ENCODE results near the gene WNT3.
A peak's percentile ranks its signal among the peaks of the same experiment; 100 is the strongest.
"Not testable (repeated sequence)": the region's sequence is repeated elsewhere in the genome, so short reads cannot be mapped to it uniquely, and the experiment has no call there.

The WNT3 gene, protein sequence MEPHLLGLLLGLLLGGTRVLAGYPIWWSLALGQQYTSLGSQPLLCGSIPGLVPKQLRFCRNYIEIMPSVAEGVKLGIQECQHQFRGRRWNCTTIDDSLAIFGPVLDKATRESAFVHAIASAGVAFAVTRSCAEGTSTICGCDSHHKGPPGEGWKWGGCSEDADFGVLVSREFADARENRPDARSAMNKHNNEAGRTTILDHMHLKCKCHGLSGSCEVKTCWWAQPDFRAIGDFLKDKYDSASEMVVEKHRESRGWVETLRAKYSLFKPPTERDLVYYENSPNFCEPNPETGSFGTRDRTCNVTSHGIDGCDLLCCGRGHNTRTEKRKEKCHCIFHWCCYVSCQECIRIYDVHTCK

DNA sequence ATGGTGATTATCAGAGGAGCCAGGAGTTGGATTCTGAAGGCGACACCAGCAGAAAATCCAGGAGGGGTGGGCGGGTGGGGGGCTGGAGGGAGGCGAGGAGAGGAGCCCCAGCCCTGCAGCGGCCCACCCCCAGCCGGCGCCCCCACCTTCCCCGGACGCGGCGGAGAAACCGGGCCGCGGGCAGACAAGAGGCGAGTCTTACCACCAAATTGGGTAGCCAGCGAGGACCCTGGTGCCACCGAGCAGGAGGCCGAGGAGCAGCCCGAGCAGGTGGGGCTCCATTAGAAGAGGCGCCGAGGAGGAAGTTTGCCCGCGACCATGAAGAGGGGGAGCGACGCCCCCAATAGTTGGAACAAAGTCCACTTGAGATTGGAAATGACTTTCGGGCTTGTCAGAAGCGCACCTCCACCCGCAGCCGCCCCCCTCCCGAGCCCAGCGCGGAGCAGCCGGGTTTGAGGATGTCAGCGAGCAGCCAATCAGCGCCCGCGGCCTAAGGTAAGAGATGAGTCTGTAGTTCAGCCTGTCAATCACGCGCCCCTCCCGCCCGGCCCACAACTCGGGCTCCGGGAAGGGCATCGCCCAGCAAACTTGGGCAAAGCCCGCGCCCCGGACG is at the start of gene WNT3:
Gene WNT3 (minus strand): TSS at position 377 of the 613 bp plus-strand sequence. CDS start 95 bp downstream, at position 282.
- DNase-seq, result peak; percentile 46

DNA sequence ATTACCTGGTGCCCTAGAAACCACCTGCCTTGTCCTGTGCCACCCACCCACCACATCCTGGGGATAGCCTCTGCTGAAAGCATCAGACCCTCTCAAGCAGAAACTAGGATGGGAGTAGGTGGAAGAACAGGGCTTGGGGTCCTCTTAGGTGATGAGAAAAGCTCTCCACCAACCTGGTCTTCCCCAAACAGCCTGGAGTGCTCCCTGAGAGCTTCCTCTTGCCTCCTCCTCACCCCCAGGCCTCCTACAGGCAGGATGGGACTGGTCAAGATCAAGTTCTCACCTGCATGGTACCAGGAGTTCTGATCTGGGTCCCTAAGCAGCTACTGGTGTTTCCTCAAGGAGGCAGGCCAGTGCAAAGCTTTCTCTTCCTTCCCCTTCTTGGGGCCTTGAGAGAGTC is 48.3 kb upstream of the WNT3 start:
- DNase-seq, result no peak

DNA sequence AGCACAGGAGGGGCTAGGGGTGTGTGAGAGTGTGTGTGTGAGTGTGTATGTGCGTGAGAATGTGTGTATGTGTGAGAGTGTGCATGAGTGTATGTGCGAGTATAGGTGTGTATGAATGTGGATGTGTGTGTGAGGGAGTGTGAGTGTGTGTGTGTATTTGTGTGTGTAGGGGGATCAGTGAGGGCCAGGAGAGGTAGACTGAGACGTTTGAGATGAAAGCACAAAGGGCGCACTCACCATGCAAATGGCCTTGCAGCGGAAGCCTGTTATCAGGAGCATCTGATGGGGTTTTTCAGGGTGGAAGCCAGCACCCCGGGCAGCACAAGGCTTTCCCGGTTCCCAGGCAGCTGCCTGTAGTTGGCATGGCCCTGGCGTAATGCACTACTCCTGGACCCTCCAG is 47.8 kb upstream of the WNT3 start:
- DNase-seq, result no peak

DNA sequence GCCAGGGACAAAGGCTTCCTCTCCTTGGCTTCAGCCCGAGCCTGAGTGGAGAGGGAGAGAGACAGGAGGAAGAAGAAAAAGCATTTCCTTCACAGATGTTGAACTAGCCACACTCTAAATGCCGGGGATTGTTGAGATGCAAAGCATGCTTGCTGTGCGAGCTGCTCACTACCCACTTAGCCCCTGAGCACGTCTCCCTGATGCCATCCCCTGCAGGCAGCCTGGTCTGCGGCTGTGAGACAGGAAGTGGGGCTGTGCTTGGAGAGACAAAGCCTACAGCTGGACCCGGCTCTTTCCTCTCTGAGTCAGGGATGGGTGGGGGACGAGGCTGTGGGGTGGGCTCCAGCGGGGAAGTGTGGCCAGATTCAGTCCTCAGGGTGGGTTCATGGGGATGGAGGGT is 46.6 kb upstream of the WNT3 start:
- DNase-seq, result no peak

DNA sequence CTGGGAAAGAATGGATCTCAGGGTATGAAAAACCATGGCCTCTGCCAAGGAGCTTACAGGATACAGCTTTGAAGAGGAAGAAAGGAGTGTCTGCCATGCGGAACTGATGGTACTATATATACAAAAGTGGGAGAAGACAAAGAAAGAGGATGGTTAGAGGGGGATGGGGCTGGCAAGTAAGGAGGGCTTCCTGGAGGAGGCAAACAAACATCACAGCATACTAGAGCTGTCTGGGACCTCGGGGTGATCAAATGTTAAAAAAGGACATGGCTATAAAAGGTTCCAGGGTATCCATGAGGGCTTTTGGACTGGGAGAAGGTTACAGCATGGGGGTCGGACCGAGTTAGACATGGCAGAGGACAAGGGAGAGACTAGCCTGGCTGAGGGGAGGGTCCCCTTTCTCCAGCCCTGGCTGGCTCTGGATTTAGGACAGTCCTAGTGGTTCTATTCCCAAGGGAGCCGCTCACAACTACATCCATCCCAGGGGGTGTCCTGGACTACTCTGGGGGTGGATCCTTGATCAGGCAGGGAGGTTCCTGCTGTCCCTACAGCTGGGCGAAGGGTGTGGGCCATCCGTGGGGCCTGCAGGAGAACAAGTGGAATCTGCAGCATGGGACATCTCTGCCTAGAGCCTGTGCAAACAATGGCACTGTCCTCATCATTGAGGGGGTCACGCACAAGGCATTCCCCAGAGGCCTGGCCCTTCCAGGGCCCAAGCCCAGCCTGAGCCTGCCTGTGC is 45.1 kb upstream of the WNT3 start:
- DNase-seq, result no peak

DNA sequence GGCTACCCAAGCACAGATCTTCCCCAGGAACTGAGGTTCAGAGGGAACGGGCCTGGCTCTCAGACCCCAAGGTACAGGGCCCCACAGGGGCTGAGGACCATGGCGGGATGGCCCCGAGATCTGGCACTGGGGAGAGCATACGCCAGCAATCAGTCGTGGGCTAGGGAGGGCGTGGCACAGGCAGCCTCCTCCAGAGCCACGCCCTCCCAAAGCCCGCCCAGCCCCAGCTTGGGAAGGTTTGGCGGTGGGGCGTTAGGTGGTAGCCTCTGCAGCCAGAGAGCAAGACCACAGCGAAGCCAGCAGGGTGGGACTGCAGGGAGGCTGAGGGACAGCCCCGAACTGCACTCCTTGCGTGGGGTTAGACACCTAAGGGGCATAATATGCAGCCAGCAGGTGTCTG is 44.5 kb upstream of the WNT3 start:
- no peak for DNase-seq

DNA sequence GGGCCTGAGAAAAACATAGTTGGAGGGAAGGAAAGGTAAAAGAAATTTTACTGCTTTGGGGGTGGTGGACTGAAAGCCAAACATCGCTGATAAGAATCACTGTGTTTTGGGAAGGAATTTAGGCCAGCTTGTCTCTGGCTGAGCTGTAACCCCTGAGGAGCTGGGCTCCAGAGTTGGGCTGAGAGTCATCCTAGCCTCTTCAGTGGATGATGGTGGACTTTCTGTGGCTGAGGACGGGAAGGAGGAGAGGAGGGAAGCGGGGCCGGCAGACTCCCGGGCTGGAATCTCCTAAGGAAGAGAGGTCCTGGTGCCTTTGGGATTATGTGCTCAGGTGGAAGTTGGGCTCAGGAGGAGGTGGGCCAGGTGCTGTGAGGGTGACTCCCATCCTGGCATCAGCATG is 41.5 kb upstream of the WNT3 start:
- no peak for DNase-seq

DNA sequence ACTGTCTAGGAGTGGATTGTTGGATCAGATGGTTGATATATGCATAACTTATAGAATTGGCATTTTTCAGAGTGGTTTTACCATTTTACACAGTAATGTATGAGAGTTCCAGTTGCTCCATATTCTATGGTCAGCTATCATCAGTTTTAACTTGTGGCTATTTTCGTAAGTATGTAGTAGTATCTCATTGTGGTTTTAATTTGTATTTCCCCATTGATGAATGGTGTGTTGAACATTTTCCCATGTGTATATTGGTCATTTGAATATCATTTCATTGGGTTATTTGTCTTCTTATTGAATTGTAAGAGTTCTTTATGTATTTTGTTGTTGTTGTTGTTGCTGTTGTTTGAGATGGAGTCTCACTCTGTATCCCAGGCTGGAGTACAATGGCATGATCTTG is 39.1 kb upstream of the WNT3 start:
- DNase-seq, result no peak

DNA sequence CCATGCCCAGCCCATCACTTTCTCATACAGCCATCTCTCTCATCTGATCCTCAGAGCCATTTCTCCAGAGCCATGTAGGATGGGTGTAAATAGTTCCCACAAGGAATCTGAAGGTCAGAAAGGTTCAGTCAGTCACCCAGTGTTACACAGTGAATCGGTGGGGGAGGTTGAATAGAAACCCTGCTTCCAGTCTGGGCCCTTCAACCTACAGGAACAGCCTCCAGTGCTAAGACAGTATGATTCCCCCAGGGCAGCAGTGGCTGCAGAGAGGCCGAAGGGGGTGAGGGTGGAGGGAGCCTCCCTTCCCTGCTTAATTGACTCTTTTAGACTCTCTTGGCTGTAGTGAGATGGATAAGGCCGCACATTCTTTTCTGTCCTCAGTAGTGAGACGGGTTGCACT is 36.5 kb upstream of the WNT3 start:
- no peak for DNase-seq

DNA sequence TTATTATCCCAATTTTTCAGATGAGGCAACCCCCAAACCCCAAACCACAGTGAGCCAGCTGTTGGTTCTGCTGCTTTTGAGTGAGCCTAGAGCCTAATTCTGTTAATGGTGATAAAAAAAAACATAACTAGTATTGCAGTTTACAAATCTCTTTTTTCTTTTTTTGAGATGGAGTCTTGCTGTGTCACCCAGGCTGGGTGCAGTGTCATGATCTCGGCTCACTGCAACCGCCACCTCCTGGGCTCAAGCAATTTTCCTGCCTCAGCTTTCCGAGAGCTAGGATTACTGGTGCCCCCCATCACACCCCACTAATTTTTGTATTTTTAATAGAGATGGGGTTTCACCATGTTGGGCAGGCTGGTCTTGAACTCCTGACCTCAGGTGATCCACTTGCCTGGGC is 36.0 kb upstream of the WNT3 start:
- no peak for DNase-seq

DNA sequence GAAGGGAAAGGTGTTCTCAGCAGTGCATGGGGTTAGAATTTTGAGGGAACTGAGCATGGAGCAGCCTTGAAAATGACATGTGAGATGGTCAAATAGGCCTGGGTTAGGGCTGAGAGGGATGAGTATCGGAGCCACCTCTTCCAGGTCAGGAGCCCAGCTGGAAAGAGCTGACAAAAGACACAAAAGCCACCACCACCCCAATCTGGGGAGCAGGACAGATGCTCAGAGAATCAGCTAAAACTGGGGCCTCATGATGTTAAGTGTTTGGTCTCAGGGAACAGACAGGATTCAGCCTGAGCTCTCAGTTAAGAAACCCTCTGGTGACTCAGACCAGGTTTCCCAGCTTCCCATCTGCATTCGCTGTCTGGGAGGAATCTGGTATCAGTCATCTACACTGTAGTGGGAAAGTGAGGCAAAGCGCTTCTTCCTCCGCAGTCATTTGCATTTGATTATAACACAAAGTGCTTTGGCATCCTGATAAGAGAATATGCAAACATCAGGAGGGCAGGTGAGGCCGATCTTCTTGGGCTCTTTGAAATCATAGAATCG is 35.5 kb upstream of the WNT3 start:
- no peak for DNase-seq

DNA sequence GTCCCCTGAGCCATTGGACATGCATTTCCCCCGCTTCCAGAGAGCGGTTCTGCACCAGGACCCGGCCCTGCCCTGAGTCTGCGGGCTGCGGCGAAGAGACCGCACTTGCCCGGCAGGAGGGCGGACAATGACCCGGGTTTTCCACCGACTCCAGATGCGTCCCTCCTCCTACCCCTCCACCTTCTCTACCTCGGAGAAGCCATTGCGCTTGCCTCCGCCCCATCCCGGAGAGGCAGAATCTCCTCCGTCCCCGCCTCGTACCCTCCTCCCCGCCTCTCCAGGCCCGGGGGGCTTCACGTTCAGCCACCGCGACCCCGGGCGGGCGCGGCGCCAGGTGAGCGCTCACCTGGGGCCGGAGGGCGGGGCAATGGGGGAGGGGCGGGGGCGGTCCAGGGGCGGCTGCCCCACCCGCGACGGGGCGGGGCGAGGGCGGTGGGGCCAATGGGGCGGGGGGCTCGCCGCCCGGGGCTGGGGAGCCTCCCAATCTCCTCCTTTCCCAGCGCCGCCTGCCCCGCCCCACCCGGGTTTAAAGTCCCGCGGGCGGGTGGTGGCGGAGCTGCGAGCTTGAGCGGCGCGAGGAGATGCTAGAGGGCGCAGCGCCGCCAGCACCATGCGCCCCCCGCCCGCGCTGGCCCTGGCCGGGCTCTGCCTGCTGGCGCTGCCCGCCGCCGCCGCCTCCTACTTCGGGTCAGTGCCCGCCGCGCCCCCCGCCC is 32.7 kb upstream of the WNT3 start, which contains the start of gene WNT9B:
Gene WNT9B (plus strand): TSS at position 555 of the 713 bp plus-strand sequence. CDS start 56 bp downstream, at position 611.
- DNase-seq, result no peak

DNA sequence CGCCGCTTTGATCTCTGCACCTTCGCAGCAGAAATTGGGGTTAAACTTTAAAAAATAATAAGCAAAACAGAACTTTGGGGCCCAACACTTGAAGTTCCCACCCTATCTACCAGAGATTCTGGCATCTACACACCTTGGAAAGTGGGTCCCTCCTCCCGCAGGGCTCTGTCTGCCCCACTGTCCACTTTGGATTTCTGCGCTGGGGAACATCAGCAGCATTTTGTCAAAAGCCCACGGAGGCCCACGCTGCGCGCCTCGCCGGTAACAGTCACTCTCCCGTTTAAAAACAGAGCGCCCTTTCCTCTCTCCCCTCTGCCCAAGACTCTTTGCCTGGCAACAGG is 32.2 kb upstream of the WNT3 start:
- DNase-seq, result no peak

DNA sequence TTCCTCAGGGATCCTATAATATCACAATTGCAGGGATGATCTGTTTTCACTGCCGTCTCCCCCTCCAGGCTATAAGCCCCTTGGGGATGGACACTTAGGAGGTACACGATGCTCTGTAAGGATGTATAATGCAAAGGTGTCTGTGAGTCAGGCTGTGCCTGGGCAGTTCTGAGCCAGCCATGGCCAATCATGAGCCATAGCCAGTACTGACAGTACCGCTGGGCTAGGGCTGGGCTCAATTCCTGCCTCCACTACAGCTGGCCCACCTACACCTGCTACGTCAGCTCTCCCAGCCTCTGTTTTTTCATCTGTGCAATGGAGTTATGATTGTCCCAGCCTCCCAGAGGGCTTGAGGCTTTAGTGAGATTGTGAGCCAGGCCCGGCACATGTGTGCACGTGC is 30.0 kb upstream of the WNT3 start:
- no peak for DNase-seq

DNA sequence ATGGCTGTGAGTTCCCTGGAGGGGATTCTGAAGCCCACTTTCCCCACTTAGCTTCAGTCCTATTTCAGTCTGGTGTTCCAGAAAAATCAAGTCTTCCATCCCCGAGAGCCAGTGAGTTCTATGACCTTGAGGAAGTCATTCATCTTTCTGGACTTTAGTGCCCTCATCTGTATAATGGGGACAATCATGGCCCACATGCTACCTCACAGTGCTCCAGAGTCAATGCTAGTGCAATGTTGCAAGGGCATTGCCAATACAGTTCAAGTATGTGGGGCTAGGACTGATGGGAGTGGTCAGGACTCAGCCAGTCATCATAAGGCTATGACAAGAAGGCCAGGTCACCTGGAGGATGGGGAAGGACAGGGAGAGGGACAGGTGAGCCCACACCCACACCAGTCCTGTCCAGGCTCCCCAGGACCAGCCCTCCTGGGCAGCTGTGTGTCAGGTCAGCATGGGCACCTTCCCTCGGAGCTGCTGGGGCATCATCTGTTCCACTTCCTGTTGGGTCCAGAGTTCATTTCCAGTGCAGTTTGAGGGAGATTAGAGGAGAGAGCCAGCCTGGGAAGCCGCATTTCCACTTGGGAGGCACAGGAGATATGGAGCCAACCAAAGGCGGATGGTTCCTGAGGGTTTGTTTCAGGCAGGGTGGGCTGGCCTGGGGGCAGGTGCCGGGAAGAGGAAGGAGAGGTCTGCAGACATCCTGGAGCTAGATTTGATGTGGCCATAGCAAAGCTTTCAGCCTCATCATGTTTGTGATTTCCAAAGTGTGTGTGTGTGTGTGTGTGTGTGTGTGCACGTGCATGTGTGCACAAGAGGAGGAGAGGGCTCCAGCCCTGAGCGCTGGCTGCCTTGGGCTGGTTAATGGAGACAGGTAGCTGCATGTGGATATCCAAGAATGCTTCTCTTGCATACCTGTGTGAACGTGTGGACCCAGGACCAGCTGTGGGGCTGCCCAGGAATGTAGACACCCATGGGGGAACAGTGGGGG is 29.0 kb upstream of the WNT3 start:
- DNase-seq, result no peak

DNA sequence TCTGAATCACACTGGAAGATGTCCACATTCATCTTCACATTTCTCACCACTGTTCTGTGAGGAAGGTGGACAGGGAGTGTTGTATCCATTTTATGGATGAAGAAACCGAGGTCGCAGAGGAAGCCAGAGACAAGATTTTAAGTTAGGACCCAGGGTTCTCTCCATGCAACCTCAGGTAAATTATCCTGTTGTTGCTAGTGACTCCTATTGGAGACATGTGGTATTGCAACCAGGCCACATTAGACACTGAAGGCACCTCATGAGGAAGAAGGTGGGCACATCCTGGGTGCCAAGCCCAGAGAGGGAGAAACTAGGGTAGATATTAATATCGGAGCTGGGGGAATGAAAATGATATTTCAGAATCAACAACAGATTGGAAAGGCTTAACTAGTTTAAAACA is 24.3 kb upstream of the WNT3 start:
- DNase-seq, result no peak

DNA sequence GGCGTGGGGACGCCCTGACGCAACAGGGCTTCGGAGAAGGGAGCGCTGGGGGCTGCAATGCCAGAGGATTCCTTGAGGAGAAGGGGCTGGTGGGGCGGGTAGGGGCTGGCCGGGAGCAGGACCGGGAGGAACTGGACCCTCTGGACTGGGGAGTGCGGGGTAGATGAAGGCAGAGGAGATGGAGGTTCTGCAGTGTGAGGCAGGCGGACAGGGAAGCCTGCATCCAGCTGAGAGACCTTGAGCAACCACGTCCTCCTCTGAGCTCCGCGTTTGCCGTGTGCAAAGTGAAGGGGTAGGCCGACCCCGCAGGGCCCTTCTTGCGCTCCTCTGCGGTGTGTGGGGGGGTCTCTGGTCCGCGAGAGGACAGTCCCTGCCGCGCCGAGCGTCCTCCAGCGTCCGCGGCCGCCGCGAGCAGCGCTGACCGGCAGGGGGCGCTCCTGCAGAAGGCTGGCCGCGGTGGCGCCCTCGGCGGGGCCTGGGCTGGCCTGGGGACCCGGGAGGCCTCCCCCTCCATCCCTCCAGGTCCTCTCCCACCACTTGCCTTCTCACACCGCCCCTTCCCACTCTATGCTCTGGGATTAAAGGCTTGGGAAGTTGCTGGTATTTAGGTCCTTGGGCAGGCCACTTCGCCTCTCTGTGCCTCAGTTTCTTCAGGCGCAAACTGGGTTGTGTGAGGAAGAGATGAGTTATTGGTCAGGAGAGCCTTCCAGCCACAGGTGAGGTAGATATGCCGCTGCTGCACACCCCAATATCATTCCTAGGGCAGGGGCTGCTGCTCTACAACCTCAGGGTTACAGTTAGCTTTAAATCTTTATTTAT is 23.3 kb upstream of the WNT3 start:
- DNase-seq, result no peak

DNA sequence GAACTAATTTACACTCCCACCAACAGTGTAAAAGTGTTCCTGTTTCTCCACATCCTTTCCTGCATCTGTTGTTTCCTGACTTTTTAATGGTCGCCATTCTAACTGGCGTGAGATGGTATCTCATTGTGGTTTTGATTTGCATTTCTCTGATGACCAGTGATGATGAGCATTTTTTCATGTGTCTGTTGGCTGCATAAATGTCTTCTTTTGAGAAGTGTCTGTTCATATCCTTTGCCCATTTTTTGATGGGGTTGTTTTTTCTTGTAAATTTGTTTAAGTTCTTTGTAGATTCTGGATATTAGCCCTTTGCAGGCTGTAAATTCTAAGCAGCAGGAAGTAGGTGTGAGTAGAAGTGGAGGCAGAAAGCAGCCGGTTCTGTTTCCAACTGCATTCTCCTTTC is 22.1 kb upstream of the WNT3 start:
- not testable (repeated sequence) for DNase-seq

DNA sequence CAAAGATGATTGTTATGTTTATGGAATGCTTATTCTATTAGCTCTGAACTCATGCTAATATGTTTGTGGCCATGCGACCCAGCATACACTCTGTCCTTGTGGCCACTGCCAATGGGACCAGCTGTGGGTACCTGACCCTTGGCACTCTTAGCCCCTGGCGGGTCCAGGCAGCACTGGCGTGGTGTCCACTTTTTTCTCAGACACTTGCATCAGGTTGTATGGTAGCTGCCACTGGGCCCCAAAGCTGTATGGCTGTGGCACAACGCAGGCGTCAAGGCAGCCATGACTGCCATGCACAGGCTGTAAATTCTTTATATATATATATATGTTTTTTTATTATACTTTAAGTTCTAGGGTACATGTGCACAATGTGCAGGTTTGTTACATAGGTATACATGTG is 20.7 kb upstream of the WNT3 start:
- DNase-seq, result no peak

DNA sequence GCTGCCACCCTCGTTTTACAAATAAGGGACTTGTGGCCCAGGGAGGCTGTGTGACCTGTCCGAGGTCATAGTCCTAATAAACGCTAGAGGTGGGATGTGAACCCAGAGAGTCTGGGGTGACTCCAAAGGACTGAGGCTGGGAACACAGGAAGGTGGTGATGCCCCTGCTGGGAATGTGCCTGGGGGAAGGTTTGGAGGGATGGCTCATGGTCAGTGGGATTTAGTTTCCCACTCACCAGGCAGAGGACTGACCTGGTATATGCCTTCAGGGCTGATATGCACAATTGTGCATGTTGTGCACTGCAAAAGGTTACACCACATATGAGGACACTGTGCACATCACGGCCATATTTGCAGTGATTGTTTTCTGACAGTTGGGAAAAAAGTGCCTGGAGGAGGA is 19.0 kb upstream of the WNT3 start:
- no peak for DNase-seq

DNA sequence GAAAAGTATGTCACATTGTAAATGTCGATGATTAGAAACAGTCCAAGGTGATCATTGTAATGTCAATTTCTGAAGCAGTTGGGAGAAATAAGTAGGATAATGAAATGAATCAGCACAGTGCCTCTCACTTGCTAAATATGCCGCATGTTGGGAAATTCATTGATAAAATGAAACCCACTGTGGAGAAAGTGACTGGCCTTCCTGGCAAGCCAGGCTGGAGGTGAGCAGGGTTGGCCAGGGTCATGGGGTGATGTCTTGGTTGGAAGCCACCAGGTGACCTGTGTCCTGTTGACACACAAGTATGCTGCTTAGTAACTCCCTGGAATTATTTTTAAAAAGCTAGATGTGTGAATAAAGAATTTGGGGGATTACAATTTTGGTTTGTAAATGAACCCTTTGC is 18.0 kb upstream of the WNT3 start:
- no peak for DNase-seq
